Measurements from ENCODE around the gene OSBPL2. TPM values are rescaled to one million over a fixed set of nuclear protein-coding genes. Genes with fewer than 3 reads are reported as not detected.

Gene OSBPL2
- total RNA-seq, 1 donor from 2014 or later, result 29.2 TPM

- H3K9me3 Mint-ChIP-seq, result no peaks in the 10 kb centered on the region
- peaks cover 14% of the 10 kb centered on the region for H3K36me3 Mint-ChIP-seq (ENCODE audit: low read depth)
- intact Hi-C loops (cut with micrococcal nuclease), result no loop called here
- H3K4me3 Mint-ChIP-seq, result no peak overlapping the region
- no peaks in the 10 kb centered on the region for H3K4me1 Mint-ChIP-seq
- no peak overlapping the region for H3K27ac Mint-ChIP-seq
- no peaks in the 10 kb centered on the region for H3K27me3 Mint-ChIP-seq
- DNase-seq, result no peak
Measured at GRCh38 chr20:62258499-62259293, 20.4 kb downstream of the OSBPL2 start.

- Mint-ChIP-seq H3K9me3 (no peaks in the 10 kb centered on the region), H3K27me3 (no peaks in the 10 kb centered on the region), H3K4me3 (no peak overlapping the region), H3K4me1 (no peaks in the 10 kb centered on the region), H3K36me3 (ENCODE audit: low read depth) (peaks cover 15% of the 10 kb centered on the region), H3K27ac (no peak overlapping the region)
- DNase-seq, result no peak
- intact Hi-C loops (cut with micrococcal nuclease), result no loop called here
Measured at GRCh38 chr20:62259294-62259565, 20.9 kb downstream of the OSBPL2 start.

DNA sequence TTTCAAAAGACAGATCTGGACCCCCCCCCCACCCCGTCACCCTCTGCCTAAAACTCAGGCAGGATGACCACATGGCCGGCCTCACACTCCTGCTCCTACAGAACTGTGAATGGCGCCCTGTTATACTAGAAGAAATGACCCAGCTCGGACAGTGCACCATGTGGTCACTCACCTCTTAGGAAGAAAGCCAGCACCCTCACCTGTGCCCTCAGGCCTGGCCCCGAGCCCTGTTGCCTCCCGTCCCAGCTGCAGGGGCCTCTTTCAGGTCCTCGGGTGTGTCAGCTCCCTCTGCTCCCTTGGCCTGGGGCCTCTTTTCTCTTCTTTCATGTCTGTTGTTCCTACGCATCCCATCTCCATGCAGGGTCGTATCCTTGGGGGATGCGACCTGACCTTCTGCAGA, 23.7 kb downstream of the OSBPL2 start:
- no peak overlapping the region for H3K27ac Mint-ChIP-seq
- no peak overlapping the region for H3K4me3 Mint-ChIP-seq
- intact Hi-C loops (cut with micrococcal nuclease), result no loop called here
- no peaks in the 10 kb centered on the region for H3K9me3 Mint-ChIP-seq
- DNase-seq, result no peak
- H3K27me3 Mint-ChIP-seq, result no peaks in the 10 kb centered on the region
- no peaks in the 10 kb centered on the region for H3K4me1 Mint-ChIP-seq
- peaks cover 24% of the 10 kb centered on the region for H3K36me3 Mint-ChIP-seq (ENCODE audit: low read depth)

GRCh38 chr20:62263396-62263795, 25.1 kb downstream of the OSBPL2 start:
- no peaks in the 10 kb centered on the region for H3K4me1 Mint-ChIP-seq
- H3K9me3 Mint-ChIP-seq, result no peaks in the 10 kb centered on the region
- intact Hi-C loops (cut with micrococcal nuclease), result no loop called here

GRCh38 chr20:62265365-62265764, 27.0 kb downstream of the OSBPL2 start:
- no peaks in the 10 kb centered on the region for H3K27me3 Mint-ChIP-seq
- H3K27ac Mint-ChIP-seq, result no peak overlapping the region
- DNase-seq, result no peak
- peaks cover 21% of the 10 kb centered on the region for H3K36me3 Mint-ChIP-seq (ENCODE audit: low read depth)
- H3K4me3 Mint-ChIP-seq, result no peak overlapping the region
- no peaks in the 10 kb centered on the region for H3K4me1 Mint-ChIP-seq
- H3K9me3 Mint-ChIP-seq, result no peaks in the 10 kb centered on the region
- intact Hi-C loops (cut with micrococcal nuclease), result no loop called here

More at GRCh38 chr20:62263396-62263795, 25.1 kb downstream of the OSBPL2 start:
- Mint-ChIP-seq H3K36me3 (ENCODE audit: low read depth) (peaks cover 24% of the 10 kb centered on the region), H3K4me3 (no peak overlapping the region), H3K27ac (no peak overlapping the region), H3K27me3 (no peaks in the 10 kb centered on the region)
- no peak for DNase-seq

DNA sequence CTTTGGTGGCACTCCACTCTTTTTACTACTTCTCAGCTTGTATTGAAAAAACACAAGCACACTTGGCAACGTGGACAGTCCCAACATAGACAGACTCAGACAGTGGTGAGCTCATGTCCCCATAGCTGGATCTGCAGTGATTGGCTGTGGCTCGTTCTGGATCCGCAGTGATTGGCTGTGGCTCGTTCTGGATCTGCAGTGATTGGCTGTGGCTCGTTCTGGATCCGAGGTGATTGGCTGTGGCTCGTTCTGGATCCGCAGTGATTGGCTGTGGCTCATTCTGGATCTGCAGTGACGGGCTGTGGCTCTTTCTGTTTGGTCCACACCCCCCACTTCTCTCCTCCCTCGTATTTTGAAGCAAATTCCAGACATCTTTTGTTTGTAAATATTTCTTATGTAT, 28.0 kb downstream of the OSBPL2 start:
- intact Hi-C loops (cut with micrococcal nuclease), result no loop called here
- no peak overlapping the region for H3K27ac Mint-ChIP-seq
- no peaks in the 10 kb centered on the region for H3K27me3 Mint-ChIP-seq
- no peaks in the 10 kb centered on the region for H3K9me3 Mint-ChIP-seq
- H3K4me3 Mint-ChIP-seq, result no peak overlapping the region
- no peak for DNase-seq
- H3K36me3 Mint-ChIP-seq (ENCODE audit: low read depth), result peaks cover 19% of the 10 kb centered on the region
- H3K4me1 Mint-ChIP-seq, result no peaks in the 10 kb centered on the region

DNA sequence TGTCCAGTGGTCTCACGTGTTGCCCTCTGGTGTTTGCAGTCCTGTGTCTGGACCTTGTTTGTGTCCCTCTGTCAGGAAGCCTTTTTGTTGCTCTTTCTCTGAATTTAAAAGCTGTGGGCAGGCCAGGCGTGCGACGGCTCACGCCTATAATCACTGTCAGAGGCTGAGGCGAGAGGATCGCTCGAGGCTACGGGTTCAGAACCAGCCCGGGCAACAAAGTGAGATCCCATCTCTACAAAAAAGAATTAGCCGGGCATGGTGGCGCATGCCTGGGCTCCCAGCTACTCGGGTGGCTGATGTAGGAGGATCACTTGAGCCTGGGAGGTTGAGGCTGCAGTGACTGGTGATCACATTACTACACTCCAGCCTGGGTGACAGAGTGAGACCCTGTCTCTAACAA, 28.5 kb downstream of the OSBPL2 start:
- Mint-ChIP-seq H3K4me1 (no peaks in the 10 kb centered on the region), H3K27me3 (no peaks in the 10 kb centered on the region), H3K36me3 (ENCODE audit: low read depth) (peaks cover 17% of the 10 kb centered on the region), H3K4me3 (no peak overlapping the region), H3K27ac (no peak overlapping the region), H3K9me3 (no peaks in the 10 kb centered on the region)
- no peak for DNase-seq
- intact Hi-C loops (cut with micrococcal nuclease), result no loop called here

DNA sequence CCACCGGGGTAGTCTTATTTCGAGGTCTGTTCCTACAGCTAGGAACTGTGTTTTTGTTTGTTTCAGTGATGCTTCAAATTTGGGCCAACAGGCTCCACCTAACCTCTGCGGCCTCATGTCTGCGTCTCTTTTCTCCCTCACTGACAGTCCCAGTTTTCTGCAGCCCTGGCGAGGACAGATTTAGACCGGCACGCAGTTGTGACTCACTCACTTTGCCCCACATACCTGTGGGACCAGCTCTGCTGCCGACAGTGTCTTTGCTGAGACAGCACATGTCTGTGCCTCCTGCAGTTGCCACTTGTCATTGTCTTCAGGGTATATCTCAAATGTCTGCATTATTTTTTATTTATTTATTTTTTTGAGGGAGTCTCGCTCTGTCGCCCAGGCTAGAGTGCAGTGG, 29.2 kb downstream of the OSBPL2 start:
- H3K36me3 Mint-ChIP-seq (ENCODE audit: low read depth), result peaks cover 21% of the 10 kb centered on the region
- H3K4me1 Mint-ChIP-seq, result no peaks in the 10 kb centered on the region
- no peak overlapping the region for H3K27ac Mint-ChIP-seq
- DNase-seq, result no peak
- no peaks in the 10 kb centered on the region for H3K27me3 Mint-ChIP-seq
- no peaks in the 10 kb centered on the region for H3K9me3 Mint-ChIP-seq
- H3K4me3 Mint-ChIP-seq, result no peak overlapping the region
- intact Hi-C loops (cut with micrococcal nuclease), result no loop called here

- H3K9me3 Mint-ChIP-seq, result no peaks in the 10 kb centered on the region
- H3K36me3 Mint-ChIP-seq (ENCODE audit: low read depth), result peaks cover 25% of the 10 kb centered on the region
- DNase-seq, result no peak
- H3K4me3 Mint-ChIP-seq, result no peak overlapping the region
- intact Hi-C loops (cut with micrococcal nuclease), result no loop called here
- H3K4me1 Mint-ChIP-seq, result no peaks in the 10 kb centered on the region
- no peak overlapping the region for H3K27ac Mint-ChIP-seq
- no peaks in the 10 kb centered on the region for H3K27me3 Mint-ChIP-seq
Measured at GRCh38 chr20:62268228-62268900, 30.0 kb downstream of the OSBPL2 start.

DNA sequence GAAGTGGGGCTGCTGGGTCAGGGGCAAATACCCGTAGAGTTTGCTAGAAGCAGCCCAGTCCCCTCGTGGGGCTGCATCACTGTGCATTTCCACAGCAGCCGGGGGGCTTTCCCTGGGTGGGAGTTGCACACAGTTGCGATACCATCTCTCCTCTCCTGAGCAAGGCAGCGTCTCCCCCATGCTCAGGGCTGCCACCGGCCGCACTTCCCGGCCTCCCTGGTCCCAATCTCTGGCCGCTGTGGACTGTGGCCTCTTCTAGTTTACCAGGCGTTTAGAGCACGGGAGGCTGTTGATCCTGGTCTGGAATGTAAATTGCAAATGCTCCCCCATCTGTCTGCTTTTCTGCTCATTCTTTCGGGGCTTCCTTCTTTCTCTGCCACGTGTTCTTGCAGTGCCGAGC, 31.1 kb downstream of the OSBPL2 start:
- H3K4me1 Mint-ChIP-seq, result no peaks in the 10 kb centered on the region
- H3K36me3 Mint-ChIP-seq (ENCODE audit: low read depth), result peaks cover 23% of the 10 kb centered on the region
- no peak for DNase-seq
- intact Hi-C loops (cut with micrococcal nuclease), result no loop called here
- no peaks in the 10 kb centered on the region for H3K27me3 Mint-ChIP-seq
- no peak overlapping the region for H3K27ac Mint-ChIP-seq
- H3K9me3 Mint-ChIP-seq, result no peaks in the 10 kb centered on the region
- no peak overlapping the region for H3K4me3 Mint-ChIP-seq

- H3K27ac Mint-ChIP-seq, result no peak overlapping the region
- H3K9me3 Mint-ChIP-seq, result no peaks in the 10 kb centered on the region
- no peaks in the 10 kb centered on the region for H3K27me3 Mint-ChIP-seq
- no peaks in the 10 kb centered on the region for H3K4me1 Mint-ChIP-seq
- H3K4me3 Mint-ChIP-seq, result no peak overlapping the region
- no peak for DNase-seq
- intact Hi-C loops (cut with micrococcal nuclease), result no loop called here
- H3K36me3 Mint-ChIP-seq (ENCODE audit: low read depth), result peaks cover 20% of the 10 kb centered on the region
Measured at GRCh38 chr20:62269871-62270270, 31.6 kb downstream of the OSBPL2 start.

DNA sequence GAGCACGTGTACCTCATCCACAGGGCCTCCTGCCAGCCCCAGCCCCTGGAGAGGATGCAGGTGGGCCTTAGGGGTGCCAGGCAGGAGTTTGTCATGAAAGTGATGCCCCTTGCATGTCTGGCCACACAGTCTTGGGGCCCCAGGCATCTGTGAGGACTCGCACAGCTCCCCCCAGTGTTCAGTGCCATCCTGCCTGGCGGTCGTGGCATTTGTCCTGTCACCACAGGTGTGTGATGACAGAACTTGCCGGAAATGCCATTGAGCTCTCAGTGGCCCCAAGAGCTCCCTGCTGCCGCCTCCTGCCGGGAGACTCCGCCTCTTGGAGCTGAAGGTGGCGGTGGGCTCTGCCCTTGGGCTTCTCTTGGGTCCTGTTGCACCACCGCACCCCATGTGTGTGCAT, 33.9 kb downstream of the OSBPL2 start:
- H3K27ac Mint-ChIP-seq, result no peak overlapping the region
- intact Hi-C loops (cut with micrococcal nuclease), result no loop called here

DNA sequence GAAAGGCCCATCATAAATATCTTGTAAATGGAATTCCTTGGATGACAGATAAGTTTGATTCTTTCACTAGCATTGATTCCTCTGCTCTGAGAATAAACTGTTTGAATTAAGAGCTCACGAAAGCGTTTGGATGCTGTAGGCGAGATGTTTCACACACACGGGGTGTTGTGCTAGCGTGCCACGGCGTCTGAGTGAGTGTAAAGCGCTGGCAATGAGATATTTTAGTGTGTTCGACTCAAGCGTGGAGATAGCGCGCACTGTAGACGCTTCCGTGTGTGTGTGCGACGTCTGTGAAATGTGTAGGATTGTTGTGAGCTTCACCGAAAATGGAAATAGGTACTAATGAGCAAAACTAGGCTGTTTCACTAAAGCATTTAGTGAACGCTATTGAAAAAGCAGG, 35.1 kb downstream of the OSBPL2 start:
- intact Hi-C loops (cut with micrococcal nuclease), result no loop called here
- H3K4me3 Mint-ChIP-seq, result no peak overlapping the region
- peaks cover 13% of the 10 kb centered on the region for H3K36me3 Mint-ChIP-seq (ENCODE audit: low read depth)
- H3K9me3 Mint-ChIP-seq, result no peaks in the 10 kb centered on the region
- no peak overlapping the region for H3K27ac Mint-ChIP-seq
- no peaks in the 10 kb centered on the region for H3K27me3 Mint-ChIP-seq
- DNase-seq, result no peak
- no peaks in the 10 kb centered on the region for H3K4me1 Mint-ChIP-seq

More for the DNA sequence above, 33.9 kb downstream of the OSBPL2 start:
- H3K4me3 Mint-ChIP-seq, result no peak overlapping the region
- H3K9me3 Mint-ChIP-seq, result no peaks in the 10 kb centered on the region
- no peaks in the 10 kb centered on the region for H3K4me1 Mint-ChIP-seq
- no peaks in the 10 kb centered on the region for H3K27me3 Mint-ChIP-seq
- H3K36me3 Mint-ChIP-seq (ENCODE audit: low read depth), result peaks cover 13% of the 10 kb centered on the region
- no peak for DNase-seq

DNA sequence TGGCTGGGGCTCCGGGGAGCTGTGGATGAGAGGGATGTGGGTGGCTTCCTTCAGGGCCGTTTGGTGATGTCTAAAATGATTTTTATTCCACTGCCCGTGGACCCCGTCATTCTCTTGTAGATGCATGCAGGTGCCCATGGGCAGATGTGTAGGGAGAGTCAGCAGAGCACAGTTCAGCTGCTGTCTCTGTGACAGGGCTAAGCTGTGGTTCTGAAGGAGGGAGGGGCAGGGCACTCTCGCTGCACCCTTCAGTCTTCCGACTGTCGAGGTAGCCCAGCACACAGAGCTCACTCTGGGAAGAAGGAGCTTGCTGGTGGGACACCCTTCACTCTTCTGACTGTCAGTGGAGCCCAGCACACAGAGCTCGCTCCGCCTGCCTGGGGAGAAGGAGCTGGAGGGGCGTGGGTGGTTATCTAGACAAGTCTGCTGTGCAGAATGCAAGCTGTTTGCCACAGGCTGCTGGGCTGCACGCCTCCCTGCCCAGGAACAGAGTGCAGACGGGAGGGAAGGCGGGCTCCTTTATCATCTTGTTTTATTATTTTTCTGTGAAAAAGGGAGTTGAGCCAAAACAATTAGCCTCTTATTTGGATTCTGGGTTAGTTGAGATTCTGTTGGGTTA, 36.1 kb downstream of the OSBPL2 start:
- intact Hi-C loops (cut with micrococcal nuclease), result no loop called here
- Mint-ChIP-seq H3K27me3 (no peaks in the 10 kb centered on the region), H3K4me1 (no peaks in the 10 kb centered on the region), H3K36me3 (ENCODE audit: low read depth) (peaks cover 16% of the 10 kb centered on the region), H3K9me3 (no peaks in the 10 kb centered on the region), H3K4me3 (no peak overlapping the region), H3K27ac (no peak overlapping the region)
- DNase-seq, result no peak

Measured in activated CD4-positive, alpha-beta T cell treated with anti-CD3 and anti-CD28 coated beads, Interleukin-2, amount 10 ng/mL, durations not matched to agents 24 days and 14 days (primary cell).